ENCODE results near the gene CDR2. TPM values are rescaled to one million over a fixed set of nuclear protein-coding genes. Genes with fewer than 3 reads are reported as not detected.

Gene CDR2
- total RNA-seq, 1 experiment from 2014 or later = 23.9 TPM

- Mint-ChIP-seq H3K4me1 (ENCODE audit: insufficient read depth, unreplicated experiment) (peaks cover 26% of the 10 kb centered on the region), H3K9me3 (ENCODE audit: unreplicated experiment) (no peaks in the 10 kb centered on the region), H3K27ac (ENCODE audit: low read depth, unreplicated experiment) (no peak overlapping the region), H3K36me3 (ENCODE audit: insufficient read depth, unreplicated experiment) (peaks cover 7% of the 10 kb centered on the region), H3K4me3 (ENCODE audit: unreplicated experiment) (no peak overlapping the region), H3K27me3 (ENCODE audit: insufficient read depth, unreplicated experiment) (no peaks in the 10 kb centered on the region)
- POLR2A ChIA-PET = interaction anchor here (2.1 kb wide), 1 partner anchor 16 kb away, joined by 5 read pairs; no protein-coding TSS in a partner anchor
- intact Hi-C loops (cut with micrococcal nuclease) = no loop called here
- no TSS peak for BruUV-seq (replicated peaks)
- no peak for TF ChIP-seq CTCF (IDR thresholded peaks at IDR 0.05; ENCODE audit: unreplicated experiment)
- no peak for DNase-seq (ENCODE audit: unreplicated experiment)
- CTCF ChIA-PET = interaction anchor here (0.6 to 0.9 kb wide), 2 partner anchors 55 to 1219 kb away, joined by 3 to 4 read pairs; no protein-coding TSS in a partner anchor
These were observed 1.7 kb upstream of the CDR2 start for GRCh38 chr16:22375963-22376640.

DNA sequence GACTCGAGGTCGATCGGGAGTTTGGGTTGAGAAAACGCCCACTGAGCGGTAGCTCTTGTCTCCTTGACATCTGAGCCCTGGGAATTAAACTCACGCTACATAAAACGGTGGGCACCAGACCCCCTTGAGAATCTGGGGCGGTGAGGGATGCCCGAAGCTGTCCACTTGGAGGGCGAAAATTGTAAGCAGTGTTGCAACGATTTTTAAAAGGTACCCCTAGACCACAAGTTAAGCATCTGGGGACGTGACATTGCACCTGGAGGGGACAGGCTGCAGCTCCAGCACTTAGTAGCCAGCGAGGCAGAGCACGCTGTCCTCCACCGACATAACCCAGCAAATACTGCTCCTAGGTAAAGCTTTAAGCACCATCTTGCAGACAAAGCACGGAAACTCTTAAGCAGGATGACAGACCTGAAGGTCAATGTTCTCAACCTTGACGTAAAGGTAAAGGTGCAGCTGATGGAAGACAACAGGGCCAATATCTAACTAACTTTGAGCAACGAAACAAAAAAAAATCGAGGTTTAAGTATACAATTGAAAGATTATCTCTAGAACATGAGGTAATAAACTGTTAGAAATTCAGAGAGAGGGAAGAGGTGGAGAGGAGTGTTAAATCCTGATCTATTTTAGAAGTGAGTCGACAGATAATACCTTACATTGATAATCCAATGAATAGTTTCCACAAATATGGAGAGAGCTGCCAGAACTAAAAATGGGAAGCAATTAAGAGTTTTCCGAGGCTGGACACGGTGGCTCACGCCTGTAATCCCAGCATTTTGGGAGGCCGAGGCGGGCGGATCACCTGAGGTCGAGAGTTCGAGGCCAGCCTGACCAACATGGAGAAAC, 921 bp upstream of the CDR2 start:
- DNase-seq (ENCODE audit: unreplicated experiment) = no peak
- intact Hi-C loops (cut with micrococcal nuclease) = no loop called here
- no peaks in the 10 kb centered on the region for H3K9me3 Mint-ChIP-seq (ENCODE audit: unreplicated experiment)
- BruUV-seq (replicated peaks) = no TSS peak
- H3K4me1 Mint-ChIP-seq (ENCODE audit: insufficient read depth, unreplicated experiment) = peaks cover 26% of the 10 kb centered on the region
- peaks cover 7% of the 10 kb centered on the region for H3K36me3 Mint-ChIP-seq (ENCODE audit: insufficient read depth, unreplicated experiment)
- ChIA-PET POLR2A (interaction anchor here (0.7 to 2.1 kb wide), 5 partner anchors 11 to 62 kb away, joined by 3 to 6 read pairs (median 4); no protein-coding TSS in a partner anchor), CTCF (interaction anchor here (0.6 to 0.9 kb wide), 4 partner anchors 19 to 258 kb away, joined by 3 to 4 read pairs (median 4); no protein-coding TSS in a partner anchor)
- H3K4me3 Mint-ChIP-seq (ENCODE audit: unreplicated experiment) = peak overlapping the region; percentile 99
- no peaks in the 10 kb centered on the region for H3K27me3 Mint-ChIP-seq (ENCODE audit: insufficient read depth, unreplicated experiment)
- no peak overlapping the region for H3K27ac Mint-ChIP-seq (ENCODE audit: low read depth, unreplicated experiment)
- no peak for TF ChIP-seq CTCF (IDR thresholded peaks at IDR 0.05; ENCODE audit: unreplicated experiment)

- peaks cover 26% of the 10 kb centered on the region for H3K4me1 Mint-ChIP-seq (ENCODE audit: insufficient read depth, unreplicated experiment)
- H3K36me3 Mint-ChIP-seq (ENCODE audit: insufficient read depth, unreplicated experiment) = peaks cover 7% of the 10 kb centered on the region
- CTCF ChIA-PET = interaction anchor here (0.6 to 0.7 kb wide), 3 partner anchors 23 to 48 kb away, joined by 3 to 4 read pairs (median 3); no protein-coding TSS in a partner anchor
- intact Hi-C loops (cut with micrococcal nuclease) = no loop called here
- H3K27me3 Mint-ChIP-seq (ENCODE audit: insufficient read depth, unreplicated experiment) = no peaks in the 10 kb centered on the region
- DNase-seq (ENCODE audit: unreplicated experiment) = peak; percentile 47
- TF ChIP-seq CTCF (IDR thresholded peaks at IDR 0.05; ENCODE audit: unreplicated experiment) = no peak
- peak overlapping the region; percentile 99 for H3K4me3 Mint-ChIP-seq (ENCODE audit: unreplicated experiment)
- no TSS peak for BruUV-seq (replicated peaks)
- H3K27ac Mint-ChIP-seq (ENCODE audit: low read depth, unreplicated experiment) = peak overlapping the region; percentile 80
- no peaks in the 10 kb centered on the region for H3K9me3 Mint-ChIP-seq (ENCODE audit: unreplicated experiment)
- POLR2A ChIA-PET = interaction anchor here (0.6 to 2.7 kb wide), 15 partner anchors 10 to 421 kb away, joined by 3 to 24 read pairs (median 8); partner anchors contain the start of gene UQCRC2
These were observed 633 bp downstream of the CDR2 start for GRCh38 chr16:22373662-22374310.

Data from MCF 10A (cell line).